GM19468 (cell line): ENCODE measurements around the gene TSPOAP1.
A peak's percentile ranks its signal among the peaks of the same experiment; 100 is the strongest.
"Not testable (repeated sequence)": the region's sequence is repeated elsewhere in the genome, so short reads cannot be mapped to it uniquely, and the experiment has no call there.

ENCODE experiments used
- ATAC-seq: cut with Tn5 transposase; IDR thresholded peaks from one replicate; pipeline ENCODE4 v1.9.1; 2021; ENCODE audit warnings: mild to moderate bottlenecking, moderate library complexity, moderate number of reproducible peaks; ENCODE audit not compliant: unreplicated experiment; ENCODE audit errors: extremely low read depth

TSPOAP1 gene

DNA sequence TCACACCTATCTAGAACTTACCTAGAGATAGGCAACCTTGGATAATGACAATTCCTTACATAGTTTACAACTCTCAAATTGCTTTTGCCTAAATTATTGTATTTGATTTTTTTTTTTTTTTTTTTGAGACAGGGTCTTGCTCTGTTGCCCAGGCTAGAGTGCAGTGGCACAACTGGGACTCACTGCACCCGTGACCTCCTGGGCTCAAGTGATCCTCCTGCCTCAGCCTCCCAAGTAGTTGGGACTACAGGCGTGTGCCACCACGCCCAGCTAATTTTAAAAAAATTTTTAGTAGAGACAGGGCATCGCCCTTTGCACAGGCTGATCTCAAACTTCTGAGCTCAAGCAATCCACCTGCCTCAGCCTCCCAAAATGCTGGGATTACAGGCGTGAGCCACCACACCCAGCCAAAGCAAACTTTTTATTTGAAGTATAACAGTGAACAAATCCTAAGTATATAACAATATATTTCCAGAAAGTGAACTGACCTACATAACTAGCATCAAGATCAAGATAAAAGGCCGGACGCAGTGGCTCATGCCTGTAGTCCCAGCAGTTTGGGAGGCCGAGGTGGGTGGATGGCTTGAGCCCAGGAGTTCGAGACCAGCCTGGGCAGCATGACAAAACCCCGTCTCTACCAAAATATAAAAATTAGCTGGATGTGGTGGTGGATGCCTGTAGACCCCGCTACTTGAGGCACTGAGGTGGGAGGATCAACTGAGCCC, 12.7 kb upstream of the TSPOAP1 start:
- ATAC-seq: not testable (repeated sequence)

DNA sequence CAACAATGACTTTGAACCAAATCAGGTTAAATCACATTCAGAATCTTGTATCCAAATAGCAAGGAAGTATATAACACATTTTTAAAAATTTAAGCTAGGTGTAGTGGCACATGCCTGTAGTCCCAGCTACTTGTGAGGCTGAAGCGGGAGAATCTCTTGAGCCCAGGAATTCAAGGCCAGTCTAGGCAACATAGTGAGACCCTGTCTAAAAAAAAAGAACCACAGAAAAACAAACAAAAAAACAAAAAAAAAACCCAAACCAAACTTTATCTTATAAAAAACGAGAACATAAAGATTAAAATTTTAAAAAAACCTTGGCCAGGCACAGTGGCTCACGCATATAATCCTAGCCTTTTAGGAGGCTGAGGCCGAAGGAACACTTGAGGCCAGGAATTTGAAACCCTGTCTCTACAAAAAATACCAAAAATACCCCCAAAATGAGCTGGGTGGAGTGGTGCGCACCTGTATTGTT, 11.8 kb upstream of the TSPOAP1 start:
- no peak for ATAC-seq

DNA sequence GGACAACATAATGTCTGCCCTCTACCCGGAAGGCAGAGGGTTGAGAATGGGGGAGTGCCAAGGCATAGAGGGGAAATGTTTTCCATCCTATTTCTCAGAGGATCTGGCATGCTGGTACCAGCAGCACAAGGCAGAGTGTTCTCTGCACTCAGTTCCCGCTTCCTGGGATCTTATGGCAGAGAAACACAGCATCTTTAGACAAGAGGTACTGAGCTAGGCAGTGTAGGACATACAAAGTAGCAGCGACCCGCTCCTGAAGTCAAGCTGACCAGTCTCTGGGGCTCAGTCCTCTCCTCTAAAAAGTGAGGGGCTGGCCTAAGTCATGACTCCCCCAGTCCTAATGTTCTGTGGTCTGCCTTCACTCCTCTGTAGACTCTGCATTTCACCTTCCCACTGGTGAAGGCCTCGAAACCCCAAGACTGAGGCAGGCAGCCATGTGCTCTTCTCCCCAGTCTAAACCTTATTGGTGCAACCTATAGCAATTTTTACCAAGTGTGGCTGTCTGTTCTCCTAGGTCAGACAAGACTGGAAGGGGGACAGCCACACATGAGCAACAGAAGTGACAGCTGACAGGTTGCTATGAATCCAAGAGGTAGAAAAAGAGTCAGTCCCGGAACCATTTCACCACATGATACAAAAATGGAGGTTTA, 11.3 kb upstream of the TSPOAP1 start:
- no peak for ATAC-seq

DNA sequence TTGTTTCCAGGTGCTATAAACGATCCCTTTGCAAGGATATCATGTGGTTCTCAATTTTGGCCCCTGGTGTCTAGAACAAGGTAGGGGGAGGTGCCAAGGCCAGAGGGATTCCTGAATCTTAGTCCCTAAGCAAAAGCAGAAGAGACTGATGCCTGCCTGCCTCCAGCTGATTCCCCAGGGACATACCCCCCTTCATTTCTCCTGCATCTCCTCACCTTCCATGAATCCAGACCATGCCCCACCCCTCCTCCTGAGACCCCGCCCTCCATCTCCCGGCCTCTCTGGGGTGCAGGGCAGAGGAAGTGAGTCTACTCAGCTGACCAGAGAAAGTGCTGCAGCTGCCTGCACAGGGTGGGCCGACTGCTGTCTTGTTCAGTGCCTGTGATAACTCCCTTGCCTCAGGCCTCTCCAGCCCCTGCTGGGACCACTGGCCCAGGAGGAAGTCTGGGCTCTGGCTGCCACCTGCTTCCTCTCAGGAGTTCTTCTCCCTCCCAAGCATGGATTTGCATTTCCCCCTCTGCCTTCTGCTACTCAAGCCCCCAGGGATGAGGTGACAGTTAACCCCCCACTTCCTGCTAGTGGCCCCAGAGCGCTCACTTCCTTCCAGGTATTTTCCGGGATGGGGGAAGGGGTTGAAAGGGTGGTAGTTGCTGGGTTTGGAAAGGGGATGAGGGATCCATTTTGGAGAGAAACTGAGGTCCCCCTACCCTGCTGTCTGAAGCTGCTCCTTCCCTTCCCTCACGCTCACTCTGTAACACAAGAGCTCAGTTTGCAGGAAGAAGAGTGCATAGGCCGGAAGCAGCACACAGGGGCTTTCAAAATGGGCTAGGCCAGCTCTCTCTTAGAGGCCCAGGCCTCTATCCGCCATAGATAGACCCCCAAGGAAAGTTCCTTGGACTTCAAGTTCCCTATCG, 10.5 kb upstream of the TSPOAP1 start:
- ATAC-seq: no peak

DNA sequence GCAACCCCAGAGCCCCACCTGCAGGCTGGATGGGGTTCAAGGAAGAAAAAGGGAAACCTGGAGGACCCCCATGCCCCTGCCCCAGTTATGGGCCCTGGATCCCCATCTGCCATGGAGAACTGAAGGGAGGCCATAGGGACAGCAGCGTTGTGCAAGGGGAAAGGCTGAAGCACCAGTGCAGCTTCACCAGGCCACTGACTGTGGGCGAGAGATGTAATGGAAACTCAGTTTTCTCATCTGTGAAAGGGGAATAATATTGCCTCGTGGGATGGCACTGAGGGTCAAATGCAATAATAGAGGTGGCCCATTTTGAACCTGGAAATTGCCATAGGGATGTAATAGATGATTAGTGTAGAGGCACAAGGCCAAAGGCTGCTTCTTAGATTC, 9.9 kb upstream of the TSPOAP1 start:
- no peak for ATAC-seq

DNA sequence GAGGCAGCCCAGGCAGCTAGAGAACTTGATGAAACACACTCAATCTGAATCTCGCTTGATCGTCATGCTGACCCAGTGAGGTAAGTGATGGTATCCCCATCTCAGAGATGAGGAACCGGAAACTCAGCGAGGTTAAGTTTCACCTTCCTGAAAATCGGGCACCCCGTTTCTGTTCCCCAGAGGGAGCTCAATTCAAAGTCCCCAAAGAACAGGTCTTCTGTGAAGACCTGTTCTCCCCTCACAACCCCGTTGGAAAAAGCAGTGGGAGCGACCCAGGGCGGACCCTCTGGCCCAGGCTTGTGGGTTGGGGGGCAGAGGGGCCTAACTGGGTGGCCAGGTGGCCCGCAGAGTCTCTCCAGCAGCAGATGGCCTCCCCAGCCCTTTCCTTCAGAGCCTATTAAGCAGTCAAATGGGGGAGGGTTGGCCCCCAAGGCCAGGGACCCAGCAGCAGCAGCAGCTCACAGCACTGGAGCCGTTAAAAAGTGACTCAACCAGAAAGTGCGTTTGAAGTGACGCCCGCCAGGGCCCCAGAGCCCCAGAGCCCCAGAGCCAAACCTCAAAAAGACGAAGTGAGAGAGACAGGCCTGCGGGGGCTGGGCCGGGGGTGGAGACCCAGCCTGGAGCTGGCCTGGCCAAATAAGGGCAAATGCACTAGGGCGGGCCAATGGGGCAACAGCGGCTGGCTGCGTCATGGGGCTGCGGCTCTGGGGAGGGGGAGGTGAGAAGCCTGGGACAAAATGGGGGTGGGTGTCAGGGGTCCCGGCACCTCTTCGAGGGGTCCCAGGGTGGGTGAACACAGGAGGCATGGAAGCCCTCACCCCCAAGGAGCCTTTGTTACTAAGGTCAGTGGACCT, 9.2 kb upstream of the TSPOAP1 start:
- ATAC-seq: peak; percentile 37

DNA sequence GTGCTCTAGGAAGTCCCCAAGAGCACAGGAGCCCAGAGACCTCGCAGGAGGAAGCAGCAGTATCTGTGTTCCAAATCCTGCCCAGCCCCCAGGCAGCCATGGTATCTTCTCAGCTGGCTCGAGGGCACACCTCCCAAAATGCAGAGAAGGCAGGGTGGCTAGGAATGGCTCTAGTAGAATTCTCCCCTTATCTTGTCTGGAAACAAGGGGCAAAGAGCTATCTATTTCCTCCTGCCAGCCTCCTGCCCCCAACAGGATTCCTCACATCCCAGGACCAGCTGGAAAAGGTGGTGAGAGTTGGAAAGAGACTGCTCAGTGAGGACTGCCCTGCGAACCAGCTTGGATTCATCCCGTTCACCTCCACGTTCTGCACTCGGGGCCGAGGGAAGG, 8.6 kb upstream of the TSPOAP1 start:
- ATAC-seq: no peak

DNA sequence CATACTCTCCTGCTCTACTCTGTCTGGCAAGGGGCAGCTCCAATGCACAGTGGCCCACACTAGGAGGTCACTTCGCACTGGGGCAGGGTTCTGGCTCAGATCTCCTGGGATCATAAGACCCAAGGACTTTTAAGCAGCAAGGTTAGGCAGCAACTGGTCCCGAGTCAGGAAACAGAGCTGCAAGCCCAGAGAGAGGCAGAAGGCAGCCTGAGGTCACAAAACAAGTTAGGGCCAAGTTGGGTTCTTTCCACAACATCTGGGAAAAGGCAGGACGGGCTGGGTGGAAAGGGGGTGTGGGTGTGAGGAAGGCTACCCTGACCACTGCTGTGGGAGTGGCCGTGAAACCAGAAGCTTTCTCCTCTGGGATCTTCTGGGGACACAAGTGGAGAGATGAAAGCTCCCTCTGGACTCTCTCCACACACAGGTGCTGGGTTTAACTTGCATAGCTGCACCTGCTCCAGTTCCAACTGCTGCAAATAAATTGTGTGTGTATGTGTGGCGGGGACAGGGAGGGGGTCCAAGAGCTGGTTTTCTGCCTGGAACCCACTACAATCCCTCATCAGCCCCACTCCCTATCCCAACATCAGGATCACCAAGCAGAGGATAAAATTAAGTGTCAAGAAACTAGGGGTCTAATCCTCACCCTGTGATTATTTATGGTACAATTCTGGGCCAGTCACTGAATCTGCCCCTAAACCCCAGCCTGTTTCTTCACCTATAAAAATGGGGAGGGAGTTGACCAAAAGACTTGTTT, 8.0 kb upstream of the TSPOAP1 start:
- no peak for ATAC-seq

DNA sequence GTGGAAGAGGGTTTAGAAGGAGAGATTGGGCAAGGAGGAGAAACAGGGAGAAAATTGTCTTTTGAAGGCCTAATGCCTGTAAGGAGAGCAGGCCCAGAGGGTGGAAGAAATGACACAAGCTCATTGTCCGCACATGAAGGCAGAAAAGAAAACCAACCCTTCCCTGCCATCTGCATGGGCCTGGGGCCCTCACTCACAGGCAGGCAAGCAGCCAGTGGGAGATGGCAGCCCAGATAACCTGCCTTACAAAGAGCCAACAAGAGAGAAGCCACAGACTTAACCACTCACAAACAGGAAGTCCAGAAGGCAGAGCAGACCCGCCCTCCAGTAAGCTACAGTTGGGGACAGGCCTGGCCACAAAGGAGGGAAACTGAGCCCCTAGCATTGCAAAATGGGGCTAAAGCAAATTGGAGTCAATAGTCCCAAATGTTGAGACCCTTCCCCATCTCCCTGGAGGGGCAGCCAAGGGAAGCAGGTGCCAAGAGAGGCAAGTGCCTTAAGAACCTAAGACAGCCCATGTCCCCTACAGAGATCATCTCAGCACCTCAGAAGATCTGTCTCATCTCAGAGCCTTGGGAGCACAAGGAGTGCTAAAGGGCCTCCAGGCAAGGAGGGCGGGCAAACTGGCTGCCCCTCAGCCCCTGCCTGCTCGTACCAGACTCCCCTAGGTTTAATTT, 7.3 kb upstream of the TSPOAP1 start:
- no peak for ATAC-seq

DNA sequence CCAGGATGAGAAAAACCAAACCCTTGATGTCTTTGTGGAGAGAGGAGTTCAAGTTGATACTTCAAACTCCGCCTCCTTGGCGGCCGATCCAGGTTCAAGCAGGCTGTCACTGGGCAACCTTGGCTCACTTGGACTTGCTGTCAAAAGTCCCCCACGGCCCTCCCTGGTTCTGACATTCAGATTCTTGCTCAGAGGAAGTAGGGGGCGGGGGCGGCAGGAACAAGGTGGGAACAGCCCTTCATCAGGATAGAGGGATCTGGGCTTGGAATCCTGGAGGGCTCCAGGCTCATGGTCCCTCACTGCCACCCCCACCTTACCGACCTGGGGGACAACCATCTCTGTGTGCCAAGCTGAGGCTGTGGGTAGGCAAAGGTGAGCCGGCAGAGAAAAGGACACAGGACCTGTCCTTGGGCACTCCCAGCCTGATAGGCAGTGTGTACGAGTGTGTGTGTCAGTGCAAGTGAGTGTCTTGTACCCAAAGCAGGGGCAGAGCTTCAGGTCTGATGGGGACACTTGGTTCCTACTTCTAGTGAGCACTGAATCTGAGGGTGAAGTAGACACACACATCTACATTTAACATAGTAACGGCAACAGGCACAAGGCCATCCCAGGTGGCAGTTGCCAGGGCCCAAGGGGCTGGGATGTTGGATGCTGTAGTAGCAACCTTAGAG, 6.6 kb upstream of the TSPOAP1 start:
- ATAC-seq: no peak

DNA sequence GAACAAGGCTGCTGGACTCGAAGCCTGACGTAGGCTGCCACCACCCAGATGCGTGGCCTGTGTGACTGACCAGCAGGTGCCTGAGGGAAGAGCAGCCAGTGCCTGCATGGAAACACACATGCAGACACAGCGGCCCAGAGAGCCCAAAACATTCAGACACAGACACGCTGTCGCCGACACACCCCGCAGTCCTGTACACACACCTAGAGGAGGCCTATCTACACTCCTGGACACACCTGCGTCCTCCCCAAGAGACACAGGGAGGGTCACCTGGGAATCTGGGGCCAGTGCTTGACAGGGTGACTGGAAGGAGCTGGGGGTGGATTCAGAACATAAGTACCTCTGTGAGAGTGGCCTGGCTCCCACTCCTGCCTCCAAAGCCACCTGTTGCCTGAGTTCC, 6.1 kb upstream of the TSPOAP1 start:
- no peak for ATAC-seq

DNA sequence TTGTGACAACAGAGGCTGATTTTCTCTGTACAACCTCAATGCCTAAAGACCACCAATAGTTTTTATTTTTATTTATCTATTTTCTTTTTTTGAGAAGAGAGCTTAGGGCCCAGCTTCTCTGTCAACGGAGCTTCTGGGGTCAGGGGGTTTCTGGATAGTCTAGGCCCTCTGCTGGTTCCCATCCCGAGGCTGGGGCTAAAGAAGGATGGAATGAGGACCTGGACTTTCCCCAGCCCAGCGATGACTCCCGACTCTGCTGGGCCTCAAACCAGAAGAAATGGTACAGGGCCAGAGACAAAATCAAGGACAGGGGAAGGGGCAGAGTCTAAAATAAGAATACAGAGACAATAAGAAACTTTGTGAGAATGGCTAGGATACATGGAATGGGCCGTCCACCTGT, 5.7 kb upstream of the TSPOAP1 start:
- no peak for ATAC-seq

DNA sequence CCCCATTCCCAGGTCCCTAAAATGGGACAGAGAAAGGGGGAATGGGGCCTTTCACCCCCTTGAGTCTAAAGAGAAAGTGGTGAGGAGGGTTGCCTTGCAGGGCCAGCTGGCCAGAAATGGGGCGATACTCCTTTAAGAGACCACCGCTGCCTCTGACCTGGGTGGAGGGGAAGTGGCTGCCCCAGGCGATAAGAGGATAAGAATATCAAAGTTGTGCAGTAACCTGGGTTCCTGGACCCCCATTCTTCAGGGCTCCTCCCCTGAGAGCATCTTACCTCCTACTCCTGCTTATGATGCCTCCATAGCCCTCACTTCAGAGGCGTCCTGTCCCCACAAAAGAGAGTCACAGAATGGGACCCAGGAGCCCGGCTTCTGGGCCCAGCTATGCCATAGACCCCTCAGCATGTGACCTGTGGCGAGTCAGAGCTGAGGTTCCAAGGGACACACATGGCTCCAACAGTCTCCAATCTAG, 5.2 kb upstream of the TSPOAP1 start:
- ATAC-seq: no peak

DNA sequence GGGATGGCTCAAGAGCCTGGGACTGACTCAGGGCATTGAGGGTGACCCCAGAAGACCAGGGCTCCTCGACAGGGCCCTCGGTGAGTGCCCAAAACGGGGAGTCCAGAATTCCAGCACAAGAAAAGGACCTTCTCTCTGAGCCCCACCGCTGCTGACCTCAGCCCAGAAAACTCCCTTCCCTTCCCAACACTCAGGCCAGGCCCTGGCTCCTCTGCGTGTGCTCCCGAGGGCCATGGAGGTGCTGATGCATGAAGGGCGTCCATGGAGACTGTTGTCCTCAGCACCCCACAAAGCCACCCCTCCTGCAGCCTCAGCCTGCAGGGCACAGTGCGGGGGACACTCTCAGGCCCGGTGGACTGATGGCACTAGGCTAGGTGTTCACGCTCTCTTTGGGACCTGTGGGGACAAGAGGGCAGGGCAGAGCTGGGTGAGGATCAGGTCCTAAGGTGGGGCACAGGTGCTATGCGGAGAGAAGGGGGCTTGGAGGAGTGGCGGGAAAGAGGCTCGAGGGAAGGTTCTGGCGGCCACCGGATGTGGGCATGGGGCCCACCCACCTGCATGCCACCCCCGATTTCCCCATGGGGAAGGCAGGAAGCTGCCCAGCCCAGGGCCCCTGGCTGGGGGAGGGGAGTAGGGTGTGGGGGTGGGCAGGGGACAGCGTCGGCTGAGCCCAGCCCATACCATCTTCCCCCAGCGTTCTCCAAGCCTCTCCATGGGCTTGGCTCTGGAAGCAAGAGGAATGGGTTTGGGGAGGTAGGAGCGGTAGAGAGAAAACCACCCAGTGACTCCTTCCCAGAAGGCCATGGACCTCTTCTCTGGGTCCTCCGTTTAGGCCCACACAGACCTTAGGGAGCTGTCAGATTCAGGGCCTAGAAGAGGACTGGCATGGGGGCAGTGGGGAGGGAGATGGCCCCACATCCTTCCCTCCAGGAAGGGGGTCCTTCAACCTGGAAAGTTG, 4.5 kb upstream of the TSPOAP1 start:
- ATAC-seq: no peak

DNA sequence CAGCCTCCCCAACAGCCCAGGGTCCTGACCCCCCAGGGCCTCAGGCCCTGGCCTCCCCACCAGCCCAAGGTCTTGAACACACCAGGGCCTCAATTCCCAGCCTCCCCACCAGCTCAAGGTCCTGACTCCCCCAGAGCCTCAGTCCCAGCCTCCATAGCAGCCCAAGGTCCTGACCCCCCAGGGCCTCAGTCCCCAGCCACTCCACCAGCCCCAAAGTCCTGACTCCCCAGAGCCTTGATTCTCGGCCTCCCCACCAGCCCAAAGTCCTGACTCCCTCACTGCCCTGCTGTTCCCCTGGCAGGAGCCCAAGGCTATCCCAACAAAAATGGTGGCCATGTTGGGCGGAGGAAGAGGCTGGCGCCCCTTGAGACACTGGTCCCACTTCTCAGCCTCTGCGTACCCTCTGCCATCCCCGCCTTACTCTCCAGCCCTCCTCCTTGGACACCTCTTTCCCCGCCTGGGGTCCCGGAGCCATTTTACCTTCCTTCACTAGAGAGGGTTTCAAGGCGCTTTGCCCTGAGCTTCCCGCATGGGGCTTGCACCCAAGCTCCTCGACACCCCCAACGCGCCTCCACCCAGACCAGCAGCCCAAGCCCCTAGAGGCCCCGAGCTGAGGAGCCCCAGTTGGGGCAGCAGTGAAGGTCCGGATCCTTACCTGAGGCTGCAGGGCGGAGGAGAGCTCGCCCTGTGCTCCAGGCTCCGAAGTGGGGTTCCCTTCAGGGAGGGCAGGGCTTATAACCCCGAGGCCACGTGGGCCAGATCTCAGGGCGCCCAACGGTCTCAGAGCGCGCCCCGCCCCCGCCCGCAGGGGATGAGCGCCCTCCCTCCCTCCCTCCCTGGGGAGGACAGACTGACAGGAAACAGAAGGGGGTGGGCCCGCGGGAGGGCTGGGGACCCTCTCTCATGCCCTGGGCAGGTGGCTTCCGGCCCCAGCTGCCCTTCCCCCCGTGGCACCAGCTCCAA, 3.5 kb upstream of the TSPOAP1 start:
- no peak for ATAC-seq
